ENCODE results near the gene ANO4. TPM values are rescaled to one million over a fixed set of nuclear protein-coding genes. Genes with fewer than 3 reads are reported as not detected.

ANO4 gene
- total RNA-seq, 1 donor from 2014 or later: 5.7 TPM

- Mint-ChIP-seq H3K27me3 (ENCODE audit: low read depth) (no peaks in the 10 kb centered on the region), H3K9me3 (no peaks in the 10 kb centered on the region), H3K36me3 (no peaks in the 10 kb centered on the region), H3K4me3 (no peak overlapping the region), H3K4me1 (no peaks in the 10 kb centered on the region), H3K27ac (no peak overlapping the region)
- TF ChIP-seq, protein P1, sequence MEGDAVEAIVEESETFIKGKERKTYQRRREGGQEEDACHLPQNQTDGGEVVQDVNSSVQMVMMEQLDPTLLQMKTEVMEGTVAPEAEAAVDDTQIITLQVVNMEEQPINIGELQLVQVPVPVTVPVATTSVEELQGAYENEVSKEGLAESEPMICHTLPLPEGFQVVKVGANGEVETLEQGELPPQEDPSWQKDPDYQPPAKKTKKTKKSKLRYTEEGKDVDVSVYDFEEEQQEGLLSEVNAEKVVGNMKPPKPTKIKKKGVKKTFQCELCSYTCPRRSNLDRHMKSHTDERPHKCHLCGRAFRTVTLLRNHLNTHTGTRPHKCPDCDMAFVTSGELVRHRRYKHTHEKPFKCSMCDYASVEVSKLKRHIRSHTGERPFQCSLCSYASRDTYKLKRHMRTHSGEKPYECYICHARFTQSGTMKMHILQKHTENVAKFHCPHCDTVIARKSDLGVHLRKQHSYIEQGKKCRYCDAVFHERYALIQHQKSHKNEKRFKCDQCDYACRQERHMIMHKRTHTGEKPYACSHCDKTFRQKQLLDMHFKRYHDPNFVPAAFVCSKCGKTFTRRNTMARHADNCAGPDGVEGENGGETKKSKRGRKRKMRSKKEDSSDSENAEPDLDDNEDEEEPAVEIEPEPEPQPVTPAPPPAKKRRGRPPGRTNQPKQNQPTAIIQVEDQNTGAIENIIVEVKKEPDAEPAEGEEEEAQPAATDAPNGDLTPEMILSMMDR (IDR thresholded peaks at IDR 0.05; ENCODE audit: unreplicated experiment): no peak
- DNase-seq (ENCODE audit: low spot score in 2 of 2, unreplicated experiment in 2 of 2): no peak
These were observed 106.7 kb downstream of the ANO4 start for GRCh38 chr12:100901266-100901665.

DNA sequence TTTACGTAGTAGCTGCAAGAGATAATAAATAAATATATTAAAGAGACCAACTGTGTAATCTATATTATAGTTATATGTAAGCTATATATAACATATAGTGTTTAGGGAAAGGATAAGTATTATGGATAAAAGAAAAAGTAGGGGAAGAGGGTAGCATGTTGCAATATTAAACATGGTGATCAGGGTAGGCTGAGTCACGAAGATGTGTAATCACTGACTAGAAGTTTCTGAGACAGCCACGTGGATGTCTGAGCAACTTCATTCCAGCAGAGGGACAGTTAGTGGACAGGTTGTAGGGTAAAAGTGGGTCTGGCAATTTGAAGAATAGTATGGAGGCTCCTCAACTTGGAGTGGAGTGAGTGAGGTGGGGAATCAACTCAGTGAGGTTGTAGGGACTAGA is 109.7 kb downstream of the ANO4 start:
- TF ChIP-seq, protein P1 (IDR thresholded peaks at IDR 0.05; ENCODE audit: unreplicated experiment): no peak
- H3K27me3 Mint-ChIP-seq (ENCODE audit: low read depth): no peaks in the 10 kb centered on the region
- no peak overlapping the region for H3K27ac Mint-ChIP-seq
- DNase-seq (ENCODE audit: low spot score in 2 of 2, unreplicated experiment in 2 of 2): no peak
- H3K4me3 Mint-ChIP-seq: no peak overlapping the region
- no peaks in the 10 kb centered on the region for H3K9me3 Mint-ChIP-seq
- H3K36me3 Mint-ChIP-seq: no peaks in the 10 kb centered on the region
- H3K4me1 Mint-ChIP-seq: no peaks in the 10 kb centered on the region

DNA sequence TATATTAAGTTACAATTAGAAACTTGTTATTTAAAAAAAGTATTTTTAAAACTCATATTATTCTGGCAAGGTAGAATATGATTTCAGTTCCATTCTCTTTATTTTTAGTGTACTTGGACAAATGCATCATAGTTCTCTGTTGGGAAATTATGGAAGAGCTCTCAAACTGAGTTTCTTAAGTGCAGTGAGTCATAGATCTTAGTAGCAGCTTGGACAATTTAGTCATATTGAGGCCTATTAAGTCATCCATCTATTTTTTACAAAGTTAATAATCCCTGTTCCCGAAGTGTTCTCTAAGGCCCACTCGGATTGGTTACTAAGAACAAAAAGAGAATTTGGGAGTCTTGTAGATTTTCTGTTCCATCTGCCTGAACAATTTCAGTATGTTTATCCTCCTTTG is 113.9 kb downstream of the ANO4 start:
- TF ChIP-seq, protein P1 (IDR thresholded peaks at IDR 0.05; ENCODE audit: unreplicated experiment): no peak
- DNase-seq (ENCODE audit: low spot score in 2 of 2, unreplicated experiment in 2 of 2): no peak
- Mint-ChIP-seq H3K4me3 (no peak overlapping the region), H3K36me3 (no peaks in the 10 kb centered on the region), H3K4me1 (no peaks in the 10 kb centered on the region), H3K27me3 (ENCODE audit: low read depth) (no peaks in the 10 kb centered on the region), H3K9me3 (no peaks in the 10 kb centered on the region), H3K27ac (no peak overlapping the region)

GRCh38 chr12:100913872-100914592 is 119.5 kb downstream of the ANO4 start:
- no peak for DNase-seq (ENCODE audit: low spot score in 2 of 2, unreplicated experiment in 2 of 2)
- Mint-ChIP-seq H3K27me3 (ENCODE audit: low read depth) (no peaks in the 10 kb centered on the region), H3K4me3 (no peak overlapping the region), H3K4me1 (no peaks in the 10 kb centered on the region), H3K36me3 (no peaks in the 10 kb centered on the region), H3K9me3 (no peaks in the 10 kb centered on the region), H3K27ac (no peak overlapping the region)
- TF ChIP-seq, protein P1 (IDR thresholded peaks at IDR 0.05; ENCODE audit: unreplicated experiment): no peak

DNA sequence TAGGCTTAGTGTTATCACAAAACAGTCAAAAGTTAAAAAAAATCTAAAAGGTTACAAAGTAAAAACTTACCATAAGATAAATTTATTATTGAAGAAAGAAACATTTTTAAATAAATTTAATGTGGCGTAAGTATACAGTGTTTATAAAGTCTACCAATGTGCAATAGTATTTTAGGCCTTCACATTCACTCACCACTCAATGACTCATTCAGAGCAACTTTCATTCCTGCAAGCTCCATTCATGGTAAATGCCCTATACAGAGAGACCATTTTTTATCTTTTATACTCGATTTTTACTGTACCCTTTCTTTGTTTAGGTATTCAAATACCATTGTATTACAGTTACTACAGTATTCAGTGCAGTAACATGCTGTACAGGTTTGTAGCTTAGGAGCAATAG is 124.5 kb downstream of the ANO4 start:
- TF ChIP-seq, protein P1 (IDR thresholded peaks at IDR 0.05; ENCODE audit: unreplicated experiment): no peak
- H3K27ac Mint-ChIP-seq: no peak overlapping the region
- no peak overlapping the region for H3K4me3 Mint-ChIP-seq
- peaks cover 5% of the 10 kb centered on the region for H3K9me3 Mint-ChIP-seq
- H3K4me1 Mint-ChIP-seq: no peaks in the 10 kb centered on the region
- no peaks in the 10 kb centered on the region for H3K36me3 Mint-ChIP-seq
- no peaks in the 10 kb centered on the region for H3K27me3 Mint-ChIP-seq (ENCODE audit: low read depth)
- DNase-seq (ENCODE audit: low spot score in 2 of 2, unreplicated experiment in 2 of 2): no peak

Measured in mesothelial cell of epicardium (in vitro differentiated cells).